Ovary (tissue), 9 donors: Measurements from ENCODE around the gene SMAD2. TPM values are rescaled to one million over a fixed set of nuclear protein-coding genes. Genes with fewer than 3 reads are reported as not detected.
"Not testable (repeated sequence)": the region's sequence is repeated elsewhere in the genome, so short reads cannot be mapped to it uniquely, and the experiment has no call there.

Experiments
- DNase-seq, 5 donors: peaks; one replicate each; pipeline ENCODE4 v3.0.0-alpha.2; 2019 to 2020
- H3K27ac ChIP-seq, 2 donors: fragments of 200-600 bp; one replicate each; pipeline versions ENCODE4 v1.5.1 to v1.8.0; 2019 to 2022
- H3K27me3 ChIP-seq: fragments of 200-600 bp; one replicate; pipeline ENCODE4 v1.8.0; 2022
- H3K36me3 ChIP-seq: fragments of 200-600 bp; sonication (generic); one replicate; pipeline ENCODE4 v1.5.1; 2019
- H3K4me1 ChIP-seq: one replicate; pipeline ENCODE4 v1.8.1; 2013; ENCODE audit warnings: mild to moderate bottlenecking, moderate library complexity; ENCODE audit not compliant: insufficient read depth
- H3K4me3 ChIP-seq: fragments of 200-600 bp; sonication (generic); one replicate; pipeline ENCODE4 v1.5.1; 2017
- H3K9me3 ChIP-seq, 2 donors: fragments of 200-600 bp in 1 of 2; sonication (generic) in 1 of 2; one replicate each; pipeline versions ENCODE4 v1.5.1 to v1.8.1; 2013 to 2019; ENCODE audit warnings: mild to moderate bottlenecking in 1 of 2, moderate library complexity in 1 of 2
- EP300 ChIP-seq: sonication (generic); formaldehyde crosslinking; IDR thresholded peaks from one replicate; pipeline ENCODE4 v1.6.1; 2017; ENCODE audit warnings: antibody characterized with exemption
- POLR2A ChIP-seq: fragments of 450-650 bp; IDR thresholded peaks from one replicate; pipeline ENCODE4 v1.6.1; 2017; ENCODE audit warnings: antibody characterized with exemption, mild to moderate bottlenecking, moderate library complexity
- WGBS, 3 donors: extraction: QIAGEN DNeasy Blood & Tissue Kit in 1 of 3; methylation state at CpG; one replicate each; pipeline versions ENCODE4 v1.1.5 to v1.1.7; 2013 to 2017; 5-methylcytosine and 5-hydroxymethylcytosine counted together
- intact Hi-C, 4 donors: fragments of 100-400 bp; cut with DNase I; formaldehyde crosslinking; loops; one replicate each; pipeline versions ENCODE4 v1.11.0 to v1.15.1; 2022 to 2023
- polyA plus RNA-seq, 2 donors: library from polyadenylated mRNA; stranded (reverse); fragments of 200-250 nt in 1 of 2; fragments of 350-450 nt in 1 of 2; fragmentation: Illumina TruSeq in 1 of 2; extraction: RNeasy Lipid Tissue Mini Kit (QIAGEN cat#74804) in 1 of 2; gene quantifications; one replicate each; pipeline ENCODE4 v1.2.3, GENCODE V29; 2013 to 2014
- total RNA-seq, 7 donors: library from RNA; depleted of rRNA in 2 of 7; stranded (reverse); fragments of >200 nt in 2 of 7; fragmentation: NEBNext Ultra II Directional in 3 of 7; extraction: Animal tissue kit (Norgen Biotek cat#: 25700) in 3 of 7; gene quantifications; one replicate each; pipeline versions ENCODE4 v1.1.0 to v1.2.4, GENCODE V29; 2016 to 2023
- TF ChIP-seq, protein P1 (sequence below), 3 donors: fragments of 450-650 bp in 2 of 3; fragments of 200-600 bp in 1 of 3; IDR thresholded peaks; one replicate each; pipeline versions ENCODE4 v1.5.1 to v1.8.0; 2016 to 2022; ENCODE audit warnings: antibody characterized with exemption in 3 of 3, mild to moderate bottlenecking in 1 of 3
- donor health status: DM: no; HTN: no; CAD: no; lungs with moderate emphysema.
- donor health status: DM: no; HTN: no; CAD: no.
- donor health status: Bipolar disorder and iron deficiency.
- donor health status: DM: yes; HTN: yes; CAD: no.
- donor health status: DM: no; HTN: no; CAD: no.
- donor health status: DM: yes; HTN: yes; CAD: no.

SMAD2 gene
- total and polyA plus RNA-seq, 9 donors, result 27.9 to 160 (median 130) TPM

DNA sequence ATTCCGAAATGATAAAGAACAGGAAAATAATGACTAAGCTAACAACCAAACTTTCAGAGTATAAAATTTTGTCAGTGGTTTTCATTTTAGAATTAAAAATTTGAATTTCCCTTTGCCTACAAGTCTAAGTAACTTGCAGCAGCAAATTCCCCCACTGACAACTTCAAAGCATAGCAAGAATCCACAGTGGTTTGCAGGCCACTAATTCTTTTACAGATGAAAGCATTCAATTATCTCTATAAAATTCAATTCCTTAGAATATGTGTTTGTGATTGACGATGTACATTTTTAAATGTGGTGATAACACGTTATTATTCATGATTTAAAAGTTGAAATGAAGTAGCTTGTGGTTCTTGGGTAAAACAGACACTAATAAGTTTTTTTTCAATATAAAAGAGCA, 100.6 kb downstream of the SMAD2 start:
- H3K9me3 ChIP-seq, result no peaks in the 10 kb centered on the region
- H3K27me3 ChIP-seq, result no peaks in the 10 kb centered on the region
- no peak overlapping the region for H3K27ac ChIP-seq
- H3K4me1 ChIP-seq, result peaks cover 7% of the 10 kb centered on the region
- no peak overlapping the region for H3K4me3 ChIP-seq
- intact Hi-C loops, result no loop called here
- TF ChIP-seq POLR2A (no peak), EP300 (no peak)
- TF ChIP-seq, protein P1, sequence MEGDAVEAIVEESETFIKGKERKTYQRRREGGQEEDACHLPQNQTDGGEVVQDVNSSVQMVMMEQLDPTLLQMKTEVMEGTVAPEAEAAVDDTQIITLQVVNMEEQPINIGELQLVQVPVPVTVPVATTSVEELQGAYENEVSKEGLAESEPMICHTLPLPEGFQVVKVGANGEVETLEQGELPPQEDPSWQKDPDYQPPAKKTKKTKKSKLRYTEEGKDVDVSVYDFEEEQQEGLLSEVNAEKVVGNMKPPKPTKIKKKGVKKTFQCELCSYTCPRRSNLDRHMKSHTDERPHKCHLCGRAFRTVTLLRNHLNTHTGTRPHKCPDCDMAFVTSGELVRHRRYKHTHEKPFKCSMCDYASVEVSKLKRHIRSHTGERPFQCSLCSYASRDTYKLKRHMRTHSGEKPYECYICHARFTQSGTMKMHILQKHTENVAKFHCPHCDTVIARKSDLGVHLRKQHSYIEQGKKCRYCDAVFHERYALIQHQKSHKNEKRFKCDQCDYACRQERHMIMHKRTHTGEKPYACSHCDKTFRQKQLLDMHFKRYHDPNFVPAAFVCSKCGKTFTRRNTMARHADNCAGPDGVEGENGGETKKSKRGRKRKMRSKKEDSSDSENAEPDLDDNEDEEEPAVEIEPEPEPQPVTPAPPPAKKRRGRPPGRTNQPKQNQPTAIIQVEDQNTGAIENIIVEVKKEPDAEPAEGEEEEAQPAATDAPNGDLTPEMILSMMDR (IDR thresholded peaks at IDR 0.05), result no peak
- 75 to 88% (median 88%) methylated on average over 3 of the region's 3 CpGs for WGBS, 3 donors
- DNase-seq, result no peak
- no peaks in the 10 kb centered on the region for H3K36me3 ChIP-seq

DNA sequence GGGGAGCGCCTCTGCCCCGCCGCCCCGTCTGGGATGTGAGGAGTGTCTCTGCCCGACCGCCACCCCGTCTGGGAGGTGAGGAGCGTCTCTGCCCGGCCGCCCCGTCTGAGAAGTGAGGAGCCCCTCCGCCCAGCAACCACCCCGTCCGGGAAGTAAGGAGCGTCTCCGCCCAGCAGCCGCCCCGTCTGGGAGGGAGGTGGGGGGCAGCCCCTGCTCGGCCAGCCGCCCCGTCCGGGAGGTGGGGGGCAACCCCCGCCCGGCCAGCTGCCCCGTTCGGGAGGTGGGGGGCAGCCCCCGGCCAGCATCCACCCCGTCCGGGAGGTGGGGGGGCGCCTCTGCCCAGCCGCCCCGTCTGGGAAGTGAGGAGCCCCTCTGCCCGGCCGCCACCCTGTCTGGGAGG, 102.4 kb downstream of the SMAD2 start:
- WGBS, 3 donors, result 97% methylated on average over 26 to 34 of the region's 34 CpGs
- H3K36me3 ChIP-seq, DNase-seq, H3K4me3 ChIP-seq, H3K4me1 ChIP-seq, H3K9me3 ChIP-seq, intact Hi-C loops, H3K27ac ChIP-seq, H3K27me3 ChIP-seq: not testable (repeated sequence)

DNA sequence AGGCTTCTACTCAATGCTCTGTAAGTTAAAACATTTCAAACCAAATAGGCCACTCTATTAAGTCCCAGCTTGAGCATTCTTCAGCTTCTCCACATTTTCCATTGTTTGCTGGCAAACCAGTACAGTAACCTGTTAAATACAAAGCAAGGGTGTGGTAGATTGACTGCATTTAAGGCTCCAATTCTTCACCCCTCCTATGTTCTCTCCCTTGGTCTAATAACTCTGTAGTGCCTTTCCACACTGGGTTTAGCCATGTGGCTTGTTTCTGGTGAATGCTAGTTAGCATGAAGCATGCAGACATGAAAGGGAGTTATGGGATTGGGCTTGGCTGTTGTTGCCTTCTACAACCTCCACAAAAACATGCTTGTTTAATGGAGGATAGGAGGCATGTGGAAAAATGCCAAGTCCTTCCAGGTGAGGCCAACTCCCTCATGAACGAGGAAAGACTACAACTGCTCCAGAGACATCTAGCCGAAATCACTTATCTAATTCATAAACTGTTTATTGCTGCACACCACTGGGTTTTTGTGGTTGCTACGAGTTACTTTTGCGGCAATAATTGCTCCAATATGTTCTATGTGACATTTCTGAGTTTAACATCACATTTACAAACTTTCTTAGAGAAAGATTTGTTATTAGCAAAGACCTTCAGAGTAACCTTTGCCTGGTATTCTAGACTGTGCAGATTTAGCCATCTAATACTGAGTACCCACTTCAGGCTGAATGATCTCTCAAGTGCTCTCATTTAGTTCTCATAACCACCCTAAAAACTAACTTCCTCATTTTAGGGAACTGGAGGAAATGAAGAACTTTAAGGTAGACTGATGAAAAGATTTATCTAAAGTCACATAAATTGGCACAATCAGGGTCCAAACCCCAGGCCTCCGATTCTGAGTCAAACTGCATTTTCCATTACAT, 104.0 kb downstream of the SMAD2 start:
- no peak for DNase-seq
- TF ChIP-seq POLR2A (no peak), EP300 (no peak)
- TF ChIP-seq, protein P1 (IDR thresholded peaks at IDR 0.05), result no peak
- Histone ChIP-seq H3K4me3 (no peak overlapping the region), H3K27me3 (no peaks in the 10 kb centered on the region), H3K36me3 (no peaks in the 10 kb centered on the region), H3K9me3 (no peaks in the 10 kb centered on the region), H3K4me1 (peaks cover 5% of the 10 kb centered on the region), H3K27ac (no peak overlapping the region)
- intact Hi-C loops, result no loop called here
- WGBS, 3 donors, result 89 to 95% (median 95%) methylated on average over 5 of the region's 5 CpGs

DNA sequence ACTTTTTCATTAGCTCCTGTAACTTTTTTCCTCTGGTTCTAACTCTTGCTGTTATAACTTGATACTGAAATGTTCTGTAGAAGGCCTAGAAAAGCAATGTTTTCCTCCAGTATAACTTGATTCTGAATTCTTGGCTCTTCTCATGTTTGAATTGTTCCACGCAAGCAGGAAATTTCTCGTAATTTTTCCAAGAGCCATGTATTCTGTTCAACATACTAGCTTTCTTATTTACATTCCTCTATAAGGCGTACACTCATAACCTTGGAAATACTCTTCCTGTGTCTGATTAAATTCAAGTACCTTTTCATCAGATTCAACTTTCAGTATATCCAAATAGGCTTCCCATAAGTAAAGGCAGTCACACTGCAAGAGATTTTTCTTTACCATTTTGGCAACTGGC, 109.1 kb downstream of the SMAD2 start:
- Histone ChIP-seq H3K36me3 (no peaks in the 10 kb centered on the region), H3K4me3 (no peak overlapping the region), H3K4me1 (peaks cover 11% of the 10 kb centered on the region), H3K27ac (peak overlapping the region in 1 of 2 donors; percentile 3), H3K27me3 (no peaks in the 10 kb centered on the region), H3K9me3 (no peaks in the 10 kb centered on the region)
- no peak for TF ChIP-seq POLR2A
- DNase-seq, result no peak
- intact Hi-C loops, result no loop called here
- WGBS, 3 donors, result 15 to 43% (median 18%) methylated on average over 3 of the region's 3 CpGs

DNA sequence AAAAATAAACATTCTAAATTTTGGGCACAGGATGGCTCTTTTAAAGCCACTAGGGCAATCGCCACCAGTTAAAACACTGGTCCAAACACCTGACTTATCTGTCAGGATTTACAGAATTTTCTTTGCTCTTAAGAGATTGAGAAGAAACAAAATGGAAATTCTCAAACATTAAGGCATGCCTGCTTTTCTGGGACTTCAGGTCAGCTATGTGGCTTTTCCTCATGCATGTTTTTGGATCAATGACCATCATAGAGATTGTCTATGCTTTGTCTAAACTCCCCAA, 112.7 kb downstream of the SMAD2 start:
- peak overlapping the region; percentile 6 for H3K4me3 ChIP-seq
- 3 to 9% (median 5%) methylated on average over 1 of the region's 1 CpG for WGBS, 3 donors
- intact Hi-C loops, result no loop called here
- DNase-seq, result no peak
- H3K4me1 ChIP-seq, result peaks cover 12% of the 10 kb centered on the region
- no peaks in the 10 kb centered on the region for H3K27me3 ChIP-seq
- no peaks in the 10 kb centered on the region for H3K9me3 ChIP-seq
- no peaks in the 10 kb centered on the region for H3K36me3 ChIP-seq
- H3K27ac ChIP-seq, result peak overlapping the region; percentile 9 to 59
- no peak for TF ChIP-seq EP300
- no peak for TF ChIP-seq POLR2A
- TF ChIP-seq, protein P1 (IDR thresholded peaks at IDR 0.05), result no peak
